ENCODE results near the gene SYT14. TPM values are rescaled to one million over a fixed set of nuclear protein-coding genes. Genes with fewer than 3 reads are reported as not detected.

Gene SYT14
- total and polyA plus RNA-seq, 4 experiments from 2014 or later: not detected

Other genes starting within 250 kb of the SYT14 start
- gene HSD11B1, start 233.4 kb upstream of the SYT14 start, total RNA-seq: under 1 TPM in 1 of 2 experiments, not detected in 1; 0.49 TPM
- gene HSD11B1, start 233.4 kb upstream of the SYT14 start, polyA plus RNA-seq: 1 to 10 TPM; 5.6 to 7.3 TPM
- 100 to 1,000 TPM; 571 to 574 TPM for gene TRAF3IP3, start 182.2 kb upstream of the SYT14 start, total RNA-seq
- gene TRAF3IP3, start 182.2 kb upstream of the SYT14 start, polyA plus RNA-seq: 100 to 1,000 TPM; 435 to 487 TPM
- gene C1orf74, start 153.7 kb upstream of the SYT14 start, total RNA-seq: 1 to 10 TPM; 1.2 TPM
- under 1 TPM in 1 of 2 donors, not detected in 1; 0.41 TPM for gene C1orf74, start 153.7 kb upstream of the SYT14 start, polyA plus RNA-seq
- under 1 TPM; 0.15 to 0.50 TPM for gene IRF6, start 132.1 kb upstream of the SYT14 start, total RNA-seq
- gene IRF6, start 132.1 kb upstream of the SYT14 start, polyA plus RNA-seq: under 1 TPM in 1 of 2 donors, not detected in 1; 0.42 TPM
- 10 to 100 TPM; 13.4 to 13.6 TPM for gene UTP25, start 110.2 kb upstream of the SYT14 start, total RNA-seq
- 1 to 10 TPM; 3.7 to 5.4 TPM for gene UTP25, start 110.2 kb upstream of the SYT14 start, polyA plus RNA-seq